Stimulated activated CD8-positive, alpha-beta memory T cell treated with anti-CD3 and anti-CD28 coated beads, Interleukin-7, amount 100 ng/mL, for 4 hours (primary cell): ENCODE data around the gene KRTAP1-1.
"Not testable (repeated sequence)": the region's sequence is repeated elsewhere in the genome, so short reads cannot be mapped to it uniquely, and the experiment has no call there.

Experiments used
- DNase-seq, 2 donors: peaks; one replicate each; pipeline ENCODE4 v3.0.0-alpha.2; 2020; ENCODE audit warnings: low read depth in 2 of 2

Gene KRTAP1-1

GRCh38 chr17:41055130-41055529, 13.9 kb upstream of the KRTAP1-1 start, which contains the start of gene KRTAP2-2:
TSS of gene KRTAP2-2 (minus strand) at chr17:41055230. CDS start at chr17:41055211, 19 bp downstream.
- DNase-seq = not testable (repeated sequence)

- not testable (repeated sequence) for DNase-seq
These were observed 13.3 kb upstream of the KRTAP1-1 start for GRCh38 chr17:41054556-41054955.

DNA sequence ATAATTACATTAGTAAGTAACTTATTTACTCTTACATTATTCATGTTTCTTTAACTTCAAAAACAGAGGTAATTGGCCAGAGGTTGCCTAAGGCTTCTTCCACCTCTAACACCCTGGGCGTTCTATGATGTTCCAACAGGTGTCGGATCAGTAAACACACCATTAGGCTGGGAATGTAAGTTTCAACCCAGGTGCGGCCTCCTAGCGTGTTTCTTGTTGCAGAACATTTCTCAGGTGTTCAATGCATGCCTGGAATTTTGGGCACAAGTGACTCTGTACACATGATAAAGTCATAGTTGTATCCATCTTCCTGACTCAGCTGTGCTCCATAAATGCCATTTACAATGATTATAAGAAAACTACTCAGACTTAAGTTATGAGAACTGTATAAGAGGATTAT, 12.8 kb upstream of the KRTAP1-1 start:
- no peak for DNase-seq

DNA sequence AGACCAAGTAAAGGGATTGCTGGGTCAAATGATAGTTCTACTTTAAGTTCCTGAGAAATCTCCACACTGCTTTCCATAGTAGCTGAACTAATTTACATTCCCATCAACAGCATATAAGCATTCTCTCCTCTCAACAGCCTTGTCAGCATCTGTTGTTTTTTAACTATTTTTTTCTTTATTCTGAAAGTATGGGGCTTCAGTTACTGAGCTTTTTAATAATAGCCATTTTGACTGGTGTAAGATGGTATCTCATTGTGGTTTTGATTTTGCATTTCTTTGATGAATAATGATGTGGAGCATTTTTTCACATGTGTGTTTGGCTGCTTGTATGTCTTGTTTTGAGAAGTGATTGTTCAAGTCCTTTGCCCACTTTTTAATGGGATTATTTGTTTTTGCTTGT, 11.3 kb upstream of the KRTAP1-1 start:
- DNase-seq = no peak

DNA sequence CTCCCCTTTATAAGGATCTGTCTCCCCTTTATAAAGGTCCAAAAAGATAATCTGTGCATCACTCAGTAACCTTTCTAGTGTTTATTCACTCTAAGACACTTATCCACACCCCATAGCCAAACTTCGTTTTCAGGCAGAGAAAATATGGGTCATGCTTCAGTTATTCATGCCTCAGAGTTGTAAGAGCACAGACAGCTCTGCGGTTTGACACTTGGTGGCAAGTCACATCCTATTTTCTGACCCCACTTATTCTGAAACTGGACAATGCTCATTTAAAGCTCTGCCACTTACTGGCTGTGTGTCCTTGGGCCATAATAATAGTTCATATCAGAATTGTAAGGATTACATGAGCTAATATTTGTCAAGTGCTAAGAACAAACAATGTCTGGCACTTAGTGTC, 7.9 kb upstream of the KRTAP1-1 start:
- DNase-seq = no peak

- no peak for DNase-seq
These were observed 7.2 kb upstream of the KRTAP1-1 start for GRCh38 chr17:41048441-41048840.

DNA sequence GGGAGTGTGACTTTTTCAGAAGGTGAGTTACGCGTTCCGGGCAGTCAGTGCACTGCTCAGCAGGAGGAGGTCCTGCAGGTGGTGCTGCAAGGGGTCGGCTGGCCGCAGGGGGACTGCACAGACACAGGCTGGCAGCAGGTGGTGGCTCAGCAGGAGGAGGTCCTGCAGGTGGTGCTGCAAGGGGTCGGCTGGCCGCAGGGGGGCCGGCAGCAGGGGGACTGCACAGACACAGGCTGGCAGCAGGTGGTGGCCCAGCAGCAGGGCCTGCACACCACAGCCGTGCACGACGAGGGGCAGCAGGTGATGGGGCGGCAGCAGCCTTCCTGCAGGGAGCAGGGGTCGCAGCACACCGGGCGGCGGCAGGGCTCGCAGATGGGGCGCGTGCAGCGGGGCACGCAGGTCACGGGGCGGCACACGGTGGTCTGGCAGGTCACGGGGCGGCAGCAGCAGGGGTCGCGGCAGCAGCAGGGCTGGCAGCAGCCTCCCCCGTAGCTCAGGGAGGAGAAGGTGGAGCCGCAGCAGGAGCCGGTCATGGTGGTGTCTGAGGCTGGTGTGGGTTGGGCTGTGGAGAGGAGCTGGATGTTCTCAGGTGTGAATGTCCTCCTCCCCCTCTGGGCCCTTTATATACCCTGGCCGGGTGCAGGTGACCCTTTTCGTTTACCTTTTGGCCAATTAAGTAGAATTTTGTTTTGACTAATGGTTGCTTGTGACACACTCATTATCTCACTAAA, 5.7 kb upstream of the KRTAP1-1 start, which contains the start of gene KRTAP2-1:
TSS of gene KRTAP2-1 (minus strand) at position 582 of the 731 bp plus-strand sequence. CDS start at position 533, 49 bp downstream.
- not testable (repeated sequence) for DNase-seq

GRCh38 chr17:41042953-41043352, 1.7 kb upstream of the KRTAP1-1 start:
- no peak for DNase-seq

- no peak for DNase-seq
These were observed 3.3 kb downstream of the KRTAP1-1 start for GRCh38 chr17:41037853-41038350.

GRCh38 chr17:41034346-41034935, 6.8 kb downstream of the KRTAP1-1 start, which contains the start of gene KRTAP1-3:
TSS of gene KRTAP1-3 (minus strand) at chr17:41034874. CDS start at chr17:41034821, 53 bp downstream.
- DNase-seq = not testable (repeated sequence)

- DNase-seq = no peak
These were observed 11.5 kb downstream of the KRTAP1-1 start, which contains the start of gene KRTAP1-4 for GRCh38 chr17:41029633-41030245. TSS of gene KRTAP1-4 (minus strand) at chr17:41030195. CDS start at chr17:41030078, 117 bp downstream.

- no peak for DNase-seq
These were observed 14.4 kb downstream of the KRTAP1-1 start, which contains the start of gene KRTAP1-5 for GRCh38 chr17:41026715-41027471. TSS of gene KRTAP1-5 (minus strand) at chr17:41027208. CDS start at chr17:41027155, 53 bp downstream.

DNA sequence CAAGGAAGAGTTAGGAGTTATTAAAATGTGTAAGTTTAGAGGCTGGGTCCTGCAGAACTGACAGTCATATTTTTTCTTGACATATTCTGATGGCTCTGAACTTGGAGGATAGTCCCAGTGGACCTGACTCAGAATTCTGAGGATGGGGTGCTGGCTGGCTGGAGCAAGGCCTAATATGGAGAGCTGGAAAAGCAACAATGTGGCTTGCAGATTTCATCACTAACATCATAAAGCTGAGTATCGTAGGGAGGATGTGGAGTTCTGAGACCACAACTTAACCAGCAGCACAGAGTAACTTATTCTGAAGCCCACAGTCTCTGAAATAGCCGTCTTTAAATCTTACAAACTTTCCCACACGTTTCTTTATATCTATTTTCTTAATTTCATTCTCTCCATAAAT, 16.6 kb downstream of the KRTAP1-1 start:
- DNase-seq = no peak

- no peak for DNase-seq
These were observed 20.9 kb downstream of the KRTAP1-1 start for GRCh38 chr17:41020336-41020735.

GRCh38 chr17:41019415-41019814, 21.8 kb downstream of the KRTAP1-1 start:
- DNase-seq = no peak

- no peak for DNase-seq
These were observed 22.7 kb downstream of the KRTAP1-1 start for GRCh38 chr17:41018541-41018940.

GRCh38 chr17:41016578-41017215, 24.6 kb downstream of the KRTAP1-1 start:
- DNase-seq = no peak

DNA sequence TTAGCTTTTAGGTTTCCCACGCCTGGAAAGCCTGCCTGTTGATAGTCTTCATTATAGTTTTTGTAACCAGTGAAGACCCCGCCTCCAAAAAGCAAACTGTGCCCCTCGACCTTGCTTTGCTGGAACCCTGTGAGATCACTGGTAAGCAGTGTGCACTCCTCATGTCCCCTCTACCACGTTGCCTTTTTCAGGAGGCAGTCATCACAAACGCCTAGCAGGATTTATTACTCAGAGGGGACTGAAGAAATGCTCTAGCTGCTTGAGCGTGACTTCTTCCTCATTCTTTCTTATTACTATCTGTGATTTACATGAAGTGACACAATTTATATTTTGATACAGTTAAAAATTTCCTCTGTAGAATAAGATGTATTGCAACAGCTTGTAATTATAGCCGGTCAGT, 25.8 kb downstream of the KRTAP1-1 start:
- DNase-seq = no peak

- DNase-seq = no peak
These were observed 27.6 kb downstream of the KRTAP1-1 start for GRCh38 chr17:41013606-41014005.

DNA sequence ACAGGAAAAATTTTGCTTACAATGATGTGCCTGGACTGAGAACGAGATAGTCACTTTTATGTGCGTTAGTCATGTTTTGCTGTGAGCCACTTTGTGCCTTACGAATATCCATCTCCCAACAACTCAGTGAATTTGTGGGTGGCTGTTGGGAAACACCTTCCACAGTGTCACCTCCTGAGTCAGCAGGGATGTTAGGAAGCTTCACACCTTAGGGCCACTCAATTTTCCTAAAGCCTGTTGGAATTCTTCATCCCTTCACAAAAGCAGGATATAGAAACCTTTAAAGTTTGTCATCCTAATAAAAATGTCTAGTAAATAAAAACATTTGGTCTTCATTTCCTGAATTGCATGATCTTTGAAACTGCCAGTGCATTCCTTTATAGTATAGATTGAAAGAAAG, 28.1 kb downstream of the KRTAP1-1 start:
- DNase-seq = no peak
